Fibroblast of mammary gland (primary cell): ENCODE measurements around the gene GPR78.
A peak's percentile ranks its signal among the peaks of the same experiment; 100 is the strongest.

Experiments used
- DNase-seq: peaks from one replicate; pipeline ENCODE4 v3.0.0-alpha.2; 2010; ENCODE audit warnings: low read depth
- H3K4me3 ChIP-seq: 2 replicates; pipeline ENCODE4 v1.5.1; 2011; ENCODE audit warnings: low read depth, mild to moderate bottlenecking, low read length, moderate library complexity; ENCODE audit not compliant: control insufficient read depth
- TF ChIP-seq, protein P1 (sequence below): conservative IDR thresholded peaks from 2 replicates; pipeline ENCODE4 v1.5.1; 2011; ENCODE audit warnings: low read depth, low read length, inconsistent platforms; ENCODE audit not compliant: control insufficient read depth, insufficient read depth

GPR78 gene

GRCh38 chr4:8599091-8599460, 18.9 kb downstream of the GPR78 start:
- DNase-seq, result no peak
- TF ChIP-seq, protein P1, sequence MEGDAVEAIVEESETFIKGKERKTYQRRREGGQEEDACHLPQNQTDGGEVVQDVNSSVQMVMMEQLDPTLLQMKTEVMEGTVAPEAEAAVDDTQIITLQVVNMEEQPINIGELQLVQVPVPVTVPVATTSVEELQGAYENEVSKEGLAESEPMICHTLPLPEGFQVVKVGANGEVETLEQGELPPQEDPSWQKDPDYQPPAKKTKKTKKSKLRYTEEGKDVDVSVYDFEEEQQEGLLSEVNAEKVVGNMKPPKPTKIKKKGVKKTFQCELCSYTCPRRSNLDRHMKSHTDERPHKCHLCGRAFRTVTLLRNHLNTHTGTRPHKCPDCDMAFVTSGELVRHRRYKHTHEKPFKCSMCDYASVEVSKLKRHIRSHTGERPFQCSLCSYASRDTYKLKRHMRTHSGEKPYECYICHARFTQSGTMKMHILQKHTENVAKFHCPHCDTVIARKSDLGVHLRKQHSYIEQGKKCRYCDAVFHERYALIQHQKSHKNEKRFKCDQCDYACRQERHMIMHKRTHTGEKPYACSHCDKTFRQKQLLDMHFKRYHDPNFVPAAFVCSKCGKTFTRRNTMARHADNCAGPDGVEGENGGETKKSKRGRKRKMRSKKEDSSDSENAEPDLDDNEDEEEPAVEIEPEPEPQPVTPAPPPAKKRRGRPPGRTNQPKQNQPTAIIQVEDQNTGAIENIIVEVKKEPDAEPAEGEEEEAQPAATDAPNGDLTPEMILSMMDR, result no peak
- H3K4me3 ChIP-seq, result no peak overlapping the region

DNA sequence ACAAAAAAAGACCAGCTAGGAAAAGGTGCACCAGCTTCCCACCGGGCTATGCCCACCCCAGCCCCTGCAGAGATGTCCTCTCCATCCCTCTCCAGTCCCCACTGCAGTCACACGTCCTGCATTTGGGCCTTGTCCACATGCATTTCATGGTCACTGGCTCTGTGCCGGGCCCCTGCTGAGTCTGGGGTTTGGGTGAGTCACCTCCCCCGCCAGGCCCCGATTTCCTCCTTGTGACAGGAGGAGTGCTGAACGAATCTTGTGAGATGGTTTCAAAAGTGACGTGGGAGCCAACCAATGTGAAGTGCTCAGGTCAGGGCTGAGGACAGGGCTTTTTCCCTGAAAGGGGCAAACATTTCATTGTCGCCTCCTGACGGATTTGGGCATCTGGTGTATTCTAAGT, 19.5 kb downstream of the GPR78 start:
- TF ChIP-seq, protein P1, result no peak
- no peak overlapping the region for H3K4me3 ChIP-seq
- peak; percentile 77 for DNase-seq

GRCh38 chr4:8600266-8600665, 20.1 kb downstream of the GPR78 start:
- no peak overlapping the region for H3K4me3 ChIP-seq
- no peak for DNase-seq
- TF ChIP-seq, protein P1, result no peak

DNA sequence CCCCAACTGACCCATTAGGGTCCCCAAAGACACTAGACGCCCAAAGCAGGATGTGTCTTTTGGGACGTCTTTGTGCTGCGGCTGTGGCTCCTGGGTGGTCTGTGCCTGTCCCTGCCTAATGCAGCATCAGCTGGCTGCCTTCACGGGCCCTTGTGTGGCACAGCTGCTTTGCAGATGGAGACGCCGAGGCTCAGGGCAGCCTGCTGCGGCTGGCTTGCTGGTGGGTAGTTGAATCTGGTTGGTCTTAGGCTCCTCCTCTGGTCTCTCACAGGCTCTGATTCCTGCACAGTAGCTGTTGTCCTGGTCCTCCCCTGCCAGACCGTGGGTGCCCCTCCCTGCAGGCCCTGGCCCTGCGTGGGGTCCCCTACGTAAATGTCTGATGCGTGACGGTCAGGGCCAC, 20.5 kb downstream of the GPR78 start:
- no peak for DNase-seq
- TF ChIP-seq, protein P1, result no peak
- H3K4me3 ChIP-seq, result no peak overlapping the region

DNA sequence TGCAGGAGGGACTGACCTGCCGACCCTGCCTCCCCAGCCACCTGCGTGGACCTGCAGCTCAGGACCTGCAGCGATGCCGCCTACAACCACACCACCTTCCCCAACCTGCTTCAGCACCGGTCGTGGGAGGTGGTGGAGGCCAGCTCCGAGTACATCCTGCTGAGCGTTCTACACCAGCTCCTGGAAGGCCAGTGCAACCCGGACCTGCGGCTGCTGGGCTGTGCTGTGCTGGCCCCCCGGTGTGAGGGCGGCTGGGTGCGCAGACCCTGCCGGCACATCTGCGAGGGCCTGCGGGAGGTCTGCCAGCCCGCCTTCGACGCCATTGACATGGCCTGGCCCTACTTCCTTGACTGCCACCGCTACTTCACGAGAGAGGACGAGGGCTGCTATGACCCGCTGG, 20.9 kb downstream of the GPR78 start:
- DNase-seq, result no peak
- no peak overlapping the region for H3K4me3 ChIP-seq
- TF ChIP-seq, protein P1, result no peak

GRCh38 chr4:8601556-8601955, 21.4 kb downstream of the GPR78 start:
- no peak for DNase-seq
- no peak overlapping the region for H3K4me3 ChIP-seq
- TF ChIP-seq, protein P1, result no peak
